GM20000 (cell line): ENCODE measurements around the gene MAP3K9.

Experiments used
- DNase-seq: peaks from one replicate; pipeline ENCODE4 v3.0.0; 2012; ENCODE audit warnings: low spot score
- TF ChIP-seq, protein P1 (sequence below): IDR thresholded peaks from 2 replicates; pipeline ENCODE4 v1.5.1; 2012; ENCODE audit warnings: mild to moderate bottlenecking, control low read depth; ENCODE audit errors: extremely low read depth, missing control alignments

The MAP3K9 gene

DNA sequence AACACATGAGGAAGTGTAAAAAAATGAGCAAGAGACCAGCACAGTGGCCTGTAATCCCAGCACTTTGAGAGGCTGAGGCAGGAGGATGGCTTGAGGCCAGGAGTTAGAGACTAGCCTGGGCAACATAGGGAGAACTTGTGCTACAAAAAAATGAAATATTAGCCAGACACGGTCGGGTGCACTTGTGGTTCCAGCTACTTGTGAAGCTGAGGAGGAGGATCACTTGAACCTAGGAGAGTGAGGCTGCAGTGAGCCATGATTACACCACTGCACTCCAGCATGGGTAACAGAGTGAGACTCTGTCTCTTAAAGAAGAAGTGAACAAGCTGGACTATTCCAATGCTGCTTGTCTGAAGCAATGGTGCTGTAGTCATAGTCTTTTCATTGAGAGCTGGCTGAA lies 36.3 kb upstream of the MAP3K9 start:
- no peak for DNase-seq
- TF ChIP-seq, protein P1, sequence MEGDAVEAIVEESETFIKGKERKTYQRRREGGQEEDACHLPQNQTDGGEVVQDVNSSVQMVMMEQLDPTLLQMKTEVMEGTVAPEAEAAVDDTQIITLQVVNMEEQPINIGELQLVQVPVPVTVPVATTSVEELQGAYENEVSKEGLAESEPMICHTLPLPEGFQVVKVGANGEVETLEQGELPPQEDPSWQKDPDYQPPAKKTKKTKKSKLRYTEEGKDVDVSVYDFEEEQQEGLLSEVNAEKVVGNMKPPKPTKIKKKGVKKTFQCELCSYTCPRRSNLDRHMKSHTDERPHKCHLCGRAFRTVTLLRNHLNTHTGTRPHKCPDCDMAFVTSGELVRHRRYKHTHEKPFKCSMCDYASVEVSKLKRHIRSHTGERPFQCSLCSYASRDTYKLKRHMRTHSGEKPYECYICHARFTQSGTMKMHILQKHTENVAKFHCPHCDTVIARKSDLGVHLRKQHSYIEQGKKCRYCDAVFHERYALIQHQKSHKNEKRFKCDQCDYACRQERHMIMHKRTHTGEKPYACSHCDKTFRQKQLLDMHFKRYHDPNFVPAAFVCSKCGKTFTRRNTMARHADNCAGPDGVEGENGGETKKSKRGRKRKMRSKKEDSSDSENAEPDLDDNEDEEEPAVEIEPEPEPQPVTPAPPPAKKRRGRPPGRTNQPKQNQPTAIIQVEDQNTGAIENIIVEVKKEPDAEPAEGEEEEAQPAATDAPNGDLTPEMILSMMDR, result no peak

DNA sequence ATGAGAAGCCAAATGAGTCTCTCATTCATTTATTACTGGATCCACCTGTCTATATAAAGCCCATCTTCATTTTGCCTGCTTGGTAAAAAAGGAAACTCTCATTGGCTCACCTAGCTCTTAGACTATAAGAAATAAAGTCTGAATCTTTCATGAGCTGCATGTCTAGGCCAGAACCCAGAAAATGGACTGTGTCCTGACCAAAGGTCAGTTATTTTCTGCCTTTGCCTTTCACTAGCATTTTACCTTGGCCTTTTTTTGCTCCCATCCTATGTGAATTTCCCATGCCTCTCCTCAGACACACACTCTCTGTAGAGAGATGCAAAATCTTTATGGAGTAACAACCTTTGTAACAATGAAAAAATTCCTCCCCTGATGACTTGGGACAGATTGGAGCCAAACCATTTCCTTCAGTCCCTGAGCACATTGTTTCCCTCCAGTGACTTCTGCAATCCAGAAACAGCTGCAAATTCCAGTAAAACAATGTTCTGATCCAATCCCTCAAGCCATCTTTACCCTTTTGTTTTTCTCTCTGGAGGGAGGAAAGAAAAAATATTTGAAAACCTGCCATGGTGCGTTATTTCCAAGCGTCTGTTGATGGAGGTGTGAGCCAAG lies 33.6 kb upstream of the MAP3K9 start:
- DNase-seq, result no peak
- TF ChIP-seq, protein P1, result no peak

DNA sequence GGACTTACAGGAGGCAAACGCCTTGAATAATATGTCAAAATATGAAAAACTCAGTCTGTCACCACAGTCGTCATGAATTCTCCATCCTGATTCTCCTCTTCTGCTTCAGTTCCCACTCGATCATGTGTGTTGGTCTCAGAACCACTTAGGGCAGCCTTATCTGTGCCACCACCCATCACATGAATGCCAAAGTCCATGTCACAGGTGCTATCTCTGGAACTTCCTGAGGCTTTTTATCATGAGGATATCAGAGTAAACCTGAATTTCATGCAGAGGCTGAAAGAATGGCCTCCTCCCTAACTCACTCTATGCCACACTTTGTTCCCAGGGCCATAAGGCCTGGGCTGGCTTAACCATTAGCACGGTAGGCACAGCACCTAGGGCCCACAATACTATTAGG lies 28.8 kb upstream of the MAP3K9 start:
- TF ChIP-seq, protein P1, result no peak
- DNase-seq, result no peak

DNA sequence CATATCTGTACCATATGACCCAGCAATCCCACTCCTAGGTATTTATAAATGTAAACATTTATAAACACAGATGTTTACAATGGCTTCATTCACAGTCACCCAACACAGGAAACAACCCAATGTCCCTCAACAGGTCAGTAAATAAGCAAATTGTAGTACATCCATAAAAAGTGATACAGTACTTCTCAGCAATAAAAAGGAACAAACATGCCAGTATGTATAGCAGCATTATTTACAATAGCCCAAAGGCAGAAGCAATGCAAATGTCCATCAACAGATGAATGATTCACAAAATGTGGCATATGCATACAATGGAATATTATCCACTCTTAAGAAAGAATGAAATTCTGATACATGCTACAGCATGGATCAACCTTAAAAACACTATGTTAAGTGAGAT lies 27.6 kb upstream of the MAP3K9 start:
- TF ChIP-seq, protein P1, result no peak

DNA sequence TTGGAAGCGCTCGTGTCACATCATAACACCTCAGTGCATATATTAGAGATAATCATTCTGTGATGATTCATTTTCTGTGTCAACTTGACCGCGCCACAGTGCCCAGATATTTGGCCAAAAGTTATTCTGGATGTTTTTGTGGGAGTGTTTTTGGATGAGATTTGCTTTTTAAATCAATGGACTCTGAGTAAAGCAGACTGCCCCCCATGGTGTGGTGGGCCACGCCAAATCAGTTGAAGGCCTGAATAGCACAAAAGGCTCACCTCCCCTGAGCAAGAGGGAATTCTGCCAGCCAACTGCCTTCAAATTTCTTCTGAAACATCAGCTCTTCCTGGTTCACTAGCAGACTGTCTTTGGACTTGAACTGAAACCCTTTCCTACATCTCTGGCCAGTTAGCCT lies 24.6 kb upstream of the MAP3K9 start:
- DNase-seq, result no peak
- TF ChIP-seq, protein P1, result no peak

More for the DNA sequence above, 27.6 kb upstream of the MAP3K9 start:
- DNase-seq, result no peak

DNA sequence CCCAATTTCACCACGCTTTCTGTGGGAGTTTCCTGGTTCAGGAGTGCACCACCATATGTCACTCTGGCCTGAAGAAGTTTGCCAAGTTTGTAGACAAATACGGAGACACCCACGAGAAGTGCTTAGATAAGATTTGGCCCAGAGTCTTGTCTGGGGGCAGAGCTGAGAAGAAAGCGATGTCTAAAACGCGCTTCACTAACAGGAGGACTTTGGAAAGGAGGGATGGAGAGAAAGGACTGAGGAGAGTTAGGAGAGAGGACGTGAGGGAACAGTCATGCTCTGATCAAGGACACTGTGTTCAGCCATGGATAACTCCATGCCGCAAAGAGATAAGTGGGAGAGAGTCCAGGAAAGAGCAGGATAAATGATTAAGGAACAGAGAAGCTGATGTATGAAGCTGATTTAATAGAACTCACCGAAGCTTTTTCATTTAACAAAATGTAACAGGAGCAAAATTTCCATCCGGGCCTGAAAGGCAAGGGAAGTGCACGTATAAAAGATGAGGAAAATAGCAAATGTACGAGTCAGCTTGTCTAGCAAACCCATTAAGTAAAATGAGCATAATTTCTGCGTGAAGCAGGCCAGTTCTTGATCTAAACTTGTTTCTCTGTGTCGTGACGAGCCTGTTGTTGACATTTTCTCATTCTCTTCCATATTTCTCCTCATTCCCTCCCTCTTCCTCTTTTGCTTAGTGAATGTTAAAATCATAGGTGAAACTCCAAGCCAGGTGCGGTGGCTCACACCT lies 23.4 kb upstream of the MAP3K9 start:
- DNase-seq, result no peak
- TF ChIP-seq, protein P1, result no peak

DNA sequence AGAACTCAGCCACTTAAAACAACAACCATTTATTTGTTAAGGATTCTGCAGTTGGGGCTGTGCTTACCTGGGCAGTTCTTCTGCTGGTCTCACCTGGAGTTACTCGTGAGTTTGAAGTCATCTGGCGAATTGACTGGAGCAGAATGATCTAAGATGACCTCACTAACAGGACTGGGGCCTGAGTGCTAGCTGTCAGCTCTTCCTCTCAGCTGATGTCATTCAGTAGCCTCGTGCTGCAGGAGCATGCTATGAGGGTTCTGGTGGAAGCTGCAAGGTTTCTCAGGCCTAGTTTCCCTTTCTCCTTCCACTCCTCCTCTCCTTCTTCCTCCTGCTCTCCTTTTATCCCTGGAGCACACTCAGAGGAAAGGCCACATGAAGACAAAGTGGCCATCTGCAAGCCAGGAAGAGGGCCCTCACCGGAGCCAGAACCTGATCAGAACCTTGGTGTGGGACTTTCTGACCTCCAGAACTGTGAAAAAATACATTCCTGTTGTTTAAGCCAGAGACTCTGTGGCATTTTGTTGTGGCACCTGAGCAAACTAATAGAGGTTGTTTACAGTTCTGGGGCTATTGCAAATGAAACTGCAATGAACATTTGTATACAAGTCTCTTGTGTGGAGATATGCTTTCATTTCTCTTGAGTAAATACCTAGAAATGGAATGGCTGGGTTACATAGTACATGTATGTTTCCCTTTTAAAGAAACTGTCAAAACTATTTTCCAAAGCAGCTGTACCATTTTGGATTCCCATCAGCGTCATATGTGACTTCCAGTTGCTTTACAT lies 21.9 kb upstream of the MAP3K9 start:
- DNase-seq, result no peak
- TF ChIP-seq, protein P1, result no peak
